Measurements from ENCODE around the gene ATP6V0D1.

DNA sequence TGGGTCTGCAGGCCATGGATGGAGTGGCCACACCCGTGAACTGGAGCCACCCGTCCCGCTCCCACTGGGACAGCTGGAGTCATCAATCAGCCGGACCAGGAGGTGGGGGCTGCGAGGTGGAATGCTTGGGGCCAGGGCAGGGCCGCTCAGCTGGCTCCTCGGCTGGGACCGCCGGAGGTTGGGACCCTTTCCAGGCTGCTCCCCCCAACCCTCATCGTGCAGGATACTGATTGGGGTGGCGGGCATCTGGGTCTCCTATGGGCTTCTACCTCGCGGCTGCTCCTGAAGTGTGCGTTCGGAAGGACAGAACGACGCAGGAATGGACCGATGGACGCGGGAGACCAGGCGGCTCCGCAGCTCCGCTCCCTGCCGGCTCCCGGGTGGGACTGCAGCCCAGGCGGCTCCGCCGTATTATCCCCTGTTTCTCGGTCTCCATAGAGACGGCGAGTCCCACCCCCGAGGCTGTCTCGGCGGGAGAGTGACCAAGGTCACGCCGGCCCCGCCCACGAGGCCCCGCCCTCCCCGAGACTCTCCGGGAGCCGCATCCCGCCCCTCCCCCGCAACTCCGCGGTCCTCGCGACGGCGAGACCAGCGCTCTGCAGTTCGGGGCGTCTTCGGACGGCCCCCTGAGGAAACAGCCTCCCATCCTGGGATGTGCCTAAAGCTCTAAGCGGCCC, 87.7 kb downstream of the ATP6V0D1 start, which contains the start of gene TPPP3:
- TF ChIP-seq, protein P1, sequence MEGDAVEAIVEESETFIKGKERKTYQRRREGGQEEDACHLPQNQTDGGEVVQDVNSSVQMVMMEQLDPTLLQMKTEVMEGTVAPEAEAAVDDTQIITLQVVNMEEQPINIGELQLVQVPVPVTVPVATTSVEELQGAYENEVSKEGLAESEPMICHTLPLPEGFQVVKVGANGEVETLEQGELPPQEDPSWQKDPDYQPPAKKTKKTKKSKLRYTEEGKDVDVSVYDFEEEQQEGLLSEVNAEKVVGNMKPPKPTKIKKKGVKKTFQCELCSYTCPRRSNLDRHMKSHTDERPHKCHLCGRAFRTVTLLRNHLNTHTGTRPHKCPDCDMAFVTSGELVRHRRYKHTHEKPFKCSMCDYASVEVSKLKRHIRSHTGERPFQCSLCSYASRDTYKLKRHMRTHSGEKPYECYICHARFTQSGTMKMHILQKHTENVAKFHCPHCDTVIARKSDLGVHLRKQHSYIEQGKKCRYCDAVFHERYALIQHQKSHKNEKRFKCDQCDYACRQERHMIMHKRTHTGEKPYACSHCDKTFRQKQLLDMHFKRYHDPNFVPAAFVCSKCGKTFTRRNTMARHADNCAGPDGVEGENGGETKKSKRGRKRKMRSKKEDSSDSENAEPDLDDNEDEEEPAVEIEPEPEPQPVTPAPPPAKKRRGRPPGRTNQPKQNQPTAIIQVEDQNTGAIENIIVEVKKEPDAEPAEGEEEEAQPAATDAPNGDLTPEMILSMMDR (IDR thresholded peaks at IDR 0.05) = peak; percentile 38
- TF ChIP-seq EZH2 (IDR thresholded peaks at IDR 0.05; ENCODE audit: borderline replicate concordance, insufficient read depth, low read depth, low read length, poor library complexity, severe bottlenecking) = no peak
